Epithelial cell of prostate (primary cell): Measurements from ENCODE around the gene OPN5.

ENCODE experiments used
- DNase-seq: peaks from one replicate; pipeline ENCODE4 v3.0.0-alpha.2; 2011; ENCODE audit warnings: low read depth, low spot score
- H3K27ac ChIP-seq: fragments of 450-650 bp; 2 replicates; pipeline ENCODE4 v1.5.1; 2017; ENCODE audit warnings: mild to moderate bottlenecking

Gene OPN5

DNA sequence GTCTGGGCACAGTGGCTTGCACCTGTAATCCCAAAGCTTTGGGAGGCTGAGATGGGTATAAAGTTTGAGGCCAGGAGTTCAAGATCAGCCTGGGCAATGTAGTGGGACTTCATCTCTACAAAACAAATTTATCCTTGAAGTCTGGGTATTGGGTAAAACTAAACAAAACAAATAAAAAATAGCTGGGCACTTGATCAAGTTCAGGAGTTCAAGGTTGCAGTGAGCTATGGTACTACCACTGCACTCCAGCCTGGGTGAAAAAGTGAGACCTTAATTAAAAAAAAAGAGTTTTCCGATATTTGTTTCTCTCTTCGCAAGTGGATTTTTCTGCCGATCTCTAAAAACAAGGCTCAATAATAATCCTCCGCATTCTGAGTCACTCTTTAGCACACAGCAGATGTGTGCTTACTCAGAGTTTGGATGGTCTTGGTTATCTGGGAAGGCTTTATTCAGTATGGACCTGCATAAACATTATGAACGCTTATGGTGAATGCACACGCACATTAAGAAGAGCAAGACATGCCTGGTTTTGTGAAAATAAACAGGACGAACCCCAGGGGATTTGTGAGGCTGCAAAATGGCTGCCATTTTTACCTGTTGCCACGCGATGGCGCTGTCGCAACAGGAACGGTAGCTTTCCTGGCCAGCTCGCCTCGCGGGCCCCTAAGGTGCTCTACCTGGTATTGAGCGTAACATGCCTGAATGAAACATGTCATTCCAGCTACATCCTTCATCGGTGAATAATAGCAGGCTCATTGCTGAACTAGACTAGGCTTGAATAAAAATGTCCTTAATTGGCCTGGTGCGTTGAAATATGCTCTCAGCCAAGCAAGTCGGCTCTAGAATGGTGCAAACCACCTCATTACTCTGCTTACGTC, 6.0 kb downstream of the OPN5 start:
- DNase-seq = peak; percentile 98

DNA sequence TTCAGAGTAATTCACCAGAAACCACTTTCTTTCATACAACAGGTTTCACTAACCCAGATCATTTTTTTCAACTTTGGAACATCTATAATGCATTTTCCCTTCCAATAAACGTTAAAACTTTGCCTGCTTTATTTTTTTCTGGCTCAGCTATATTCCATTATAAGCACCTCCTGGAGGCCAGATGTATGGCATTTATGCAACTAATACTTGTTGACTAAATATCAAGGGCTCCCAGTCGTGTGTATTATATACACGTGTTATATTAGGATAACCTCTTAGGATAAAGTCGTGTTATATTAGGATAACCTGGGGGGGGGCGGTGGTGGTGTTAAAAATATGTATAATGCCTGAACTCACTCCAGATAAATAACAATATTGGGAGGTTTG, 6.7 kb downstream of the OPN5 start:
- DNase-seq = no peak
- H3K27ac ChIP-seq = peak overlapping the region; percentile 91

More for the DNA sequence above, 6.0 kb downstream of the OPN5 start:
- H3K27ac ChIP-seq = peak overlapping the region; percentile 91

DNA sequence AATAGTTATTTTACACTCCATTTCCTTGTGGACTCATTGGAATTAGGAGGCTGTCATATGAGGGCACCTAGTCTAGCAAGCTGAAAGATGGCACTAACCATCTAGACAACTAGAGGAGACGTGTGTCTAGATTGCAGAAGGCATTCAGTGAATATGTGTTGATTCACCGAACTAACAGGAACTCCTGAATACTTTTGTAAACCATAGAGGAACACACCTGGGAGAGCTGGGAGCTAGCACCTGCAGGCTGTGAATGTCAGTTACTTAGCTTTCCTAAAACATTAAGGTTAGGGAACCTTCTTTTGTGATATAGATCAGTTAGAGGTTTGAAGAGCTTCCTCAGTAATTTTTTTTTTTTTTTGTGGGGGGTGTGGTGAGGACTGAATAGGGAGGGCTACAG, 7.7 kb downstream of the OPN5 start:
- H3K27ac ChIP-seq = peak overlapping the region; percentile 91
- DNase-seq = no peak

DNA sequence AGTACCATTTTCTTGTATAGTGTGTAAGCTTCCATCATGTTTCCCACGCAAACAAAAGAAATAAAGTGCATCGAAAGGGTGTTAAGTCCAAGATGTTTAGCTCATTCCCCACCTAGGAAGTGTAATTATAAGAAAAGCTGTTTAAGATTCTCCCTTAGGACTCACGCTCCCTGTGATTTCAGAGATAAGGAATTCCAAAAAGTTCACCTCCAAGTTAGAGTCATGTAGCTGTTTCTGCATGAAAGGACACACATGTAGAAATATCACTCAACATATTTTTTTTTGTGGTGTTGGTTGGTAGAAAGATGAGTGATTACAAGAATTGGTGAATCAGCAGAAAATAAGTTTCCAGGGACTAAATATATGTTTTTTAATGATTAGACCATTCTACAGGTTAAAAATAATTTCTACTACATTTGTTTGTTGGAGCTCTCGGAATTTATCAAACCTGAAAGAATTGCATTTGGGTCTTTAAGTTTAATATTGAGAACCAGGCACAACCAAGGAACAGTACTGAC, 10.4 kb downstream of the OPN5 start:
- H3K27ac ChIP-seq = no peak overlapping the region
- no peak for DNase-seq

DNA sequence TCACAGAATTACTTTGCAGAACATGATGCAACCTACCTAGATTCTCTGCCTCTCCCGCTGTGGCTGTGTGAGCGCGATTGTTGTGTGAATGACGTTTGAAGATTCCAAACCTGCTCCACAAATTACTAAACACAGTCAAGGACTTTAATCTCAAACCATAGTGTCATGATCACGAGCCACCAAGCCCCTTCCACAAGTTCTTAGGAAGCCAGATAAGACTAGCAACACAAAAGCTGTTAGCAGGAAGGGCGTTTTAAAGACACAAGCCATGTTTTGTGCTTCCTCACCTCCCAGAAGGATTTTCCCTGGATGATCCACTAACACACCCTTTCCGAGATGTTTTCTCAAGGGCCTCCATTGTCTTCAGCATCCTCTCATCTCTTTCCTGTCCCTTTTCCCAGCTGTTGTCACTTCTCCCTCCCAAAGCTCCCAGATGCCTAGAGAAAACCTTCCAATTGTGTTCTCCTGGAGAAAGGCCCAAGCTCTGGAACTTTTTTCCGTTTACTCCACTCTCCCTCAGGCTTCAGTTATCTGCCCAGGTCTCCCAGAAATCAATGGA, 12.8 kb downstream of the OPN5 start:
- no peak overlapping the region for H3K27ac ChIP-seq
- DNase-seq = no peak

DNA sequence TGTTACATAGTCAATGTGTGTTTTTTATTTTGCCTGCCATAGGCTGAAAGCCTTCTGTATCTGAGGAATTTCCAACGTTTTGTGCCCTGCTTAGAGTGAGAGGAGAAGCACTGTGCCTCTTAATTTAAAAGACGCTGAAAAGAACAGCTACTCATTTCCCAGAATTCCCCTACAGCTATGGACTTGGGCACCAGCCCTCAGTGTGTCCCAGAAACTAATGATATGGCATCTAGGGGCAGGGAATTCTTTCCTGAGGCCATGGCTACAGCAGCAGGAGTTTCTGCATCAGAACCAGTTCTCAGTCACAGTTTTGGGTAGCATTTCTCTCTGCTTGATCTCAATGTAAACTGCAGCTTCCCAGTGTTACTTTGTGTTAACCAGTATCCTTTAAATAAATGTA, 20.2 kb downstream of the OPN5 start:
- H3K27ac ChIP-seq = no peak overlapping the region

DNA sequence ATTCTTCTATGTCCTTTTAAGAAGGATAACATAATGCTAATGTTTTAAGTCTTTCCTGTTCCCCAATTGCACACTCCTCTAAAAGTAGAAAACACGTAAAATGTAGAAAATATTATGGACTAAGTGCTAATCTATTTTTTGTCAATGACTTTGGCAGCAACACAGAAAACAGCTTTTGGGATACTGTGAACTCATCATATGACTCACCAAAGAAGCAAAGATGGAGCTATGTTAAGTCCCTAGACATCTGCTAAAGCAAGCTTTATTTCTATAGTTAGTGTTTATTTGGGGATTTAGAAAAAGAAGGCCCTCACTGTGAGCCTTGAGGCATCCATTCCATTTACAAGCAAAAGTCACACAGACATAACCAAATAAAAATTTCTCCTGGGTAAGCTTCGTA, 23.0 kb downstream of the OPN5 start:
- no peak for DNase-seq
- H3K27ac ChIP-seq = no peak overlapping the region

More for the DNA sequence above, 20.2 kb downstream of the OPN5 start:
- DNase-seq = no peak

DNA sequence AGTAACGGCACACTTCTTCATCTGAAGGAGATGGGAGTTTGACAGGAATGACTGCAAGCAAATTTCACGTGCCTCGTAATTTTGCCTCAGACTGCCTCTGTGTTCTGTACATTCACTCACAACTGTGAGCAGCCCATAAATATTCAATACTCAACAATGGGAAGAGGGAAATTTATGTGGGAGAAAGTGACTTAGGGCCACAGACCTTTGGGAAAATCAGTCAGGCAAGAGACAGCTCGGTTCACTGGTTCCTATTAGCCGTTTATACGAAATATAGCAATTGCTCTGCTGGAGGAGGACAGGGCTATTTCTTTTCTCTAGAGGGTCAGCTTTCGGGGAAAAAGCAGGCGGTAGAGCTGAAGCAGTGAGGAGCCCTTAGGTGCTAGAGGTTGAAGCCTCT, 28.0 kb downstream of the OPN5 start:
- no peak for DNase-seq
- no peak overlapping the region for H3K27ac ChIP-seq

DNA sequence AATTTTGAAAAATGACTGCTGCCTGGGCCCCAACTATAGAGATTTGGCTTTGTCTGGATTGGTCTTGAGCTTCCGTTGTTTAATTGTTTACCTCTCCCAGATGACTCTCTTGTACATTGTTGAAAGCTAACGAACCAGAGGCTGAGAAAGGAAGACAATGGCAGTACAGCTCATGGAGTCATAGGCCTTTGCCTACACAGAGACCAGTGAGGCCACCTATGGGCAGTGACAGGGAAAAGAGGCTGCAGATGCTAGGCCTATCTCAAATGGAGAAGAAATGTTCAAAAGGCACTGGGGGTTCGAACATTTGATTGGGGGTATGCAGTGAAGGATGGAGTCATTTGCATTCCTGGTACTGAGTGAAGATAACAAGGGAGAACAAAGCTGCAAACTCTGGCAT, 29.1 kb downstream of the OPN5 start:
- no peak for DNase-seq

DNA sequence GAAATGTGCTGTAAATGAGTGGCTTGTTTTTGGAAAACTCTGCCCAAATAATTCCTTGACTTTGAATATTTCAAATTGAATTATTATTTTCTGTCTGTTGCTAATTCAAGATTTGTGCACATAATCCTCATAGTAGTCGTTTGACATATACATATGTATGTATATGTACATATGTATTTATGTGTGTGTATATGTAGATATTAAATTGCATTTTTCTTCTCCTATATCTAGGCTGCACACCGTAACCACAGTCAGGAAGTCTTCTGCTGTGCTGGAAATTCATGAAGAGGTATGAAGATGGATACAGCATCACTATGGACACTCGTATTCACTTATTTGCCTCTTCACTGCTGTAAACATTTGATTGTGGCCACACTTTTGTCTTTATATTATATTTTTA, 29.6 kb downstream of the OPN5 start:
- DNase-seq = no peak
- H3K27ac ChIP-seq = no peak overlapping the region

More for the DNA sequence above, 29.1 kb downstream of the OPN5 start:
- H3K27ac ChIP-seq = no peak overlapping the region

DNA sequence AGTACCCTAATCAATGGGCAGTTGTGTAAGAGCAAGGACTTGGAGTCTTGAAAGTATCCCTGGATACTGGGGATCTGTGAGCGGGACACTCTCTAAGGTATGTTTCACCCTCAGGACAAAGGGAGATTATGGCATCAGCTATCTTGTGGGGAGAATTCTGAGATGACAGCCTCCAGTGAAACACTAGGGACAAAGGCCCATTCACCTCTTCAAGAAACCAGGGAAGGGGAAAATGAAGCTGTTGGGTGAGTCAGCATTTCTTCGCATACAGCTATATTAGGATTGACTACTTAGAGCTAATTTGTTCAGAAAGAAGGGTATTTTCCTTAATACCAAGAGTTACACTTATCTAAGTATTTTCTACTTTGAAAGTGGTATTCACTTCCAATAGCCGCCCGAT, 35.9 kb downstream of the OPN5 start:
- no peak overlapping the region for H3K27ac ChIP-seq
- DNase-seq = no peak

DNA sequence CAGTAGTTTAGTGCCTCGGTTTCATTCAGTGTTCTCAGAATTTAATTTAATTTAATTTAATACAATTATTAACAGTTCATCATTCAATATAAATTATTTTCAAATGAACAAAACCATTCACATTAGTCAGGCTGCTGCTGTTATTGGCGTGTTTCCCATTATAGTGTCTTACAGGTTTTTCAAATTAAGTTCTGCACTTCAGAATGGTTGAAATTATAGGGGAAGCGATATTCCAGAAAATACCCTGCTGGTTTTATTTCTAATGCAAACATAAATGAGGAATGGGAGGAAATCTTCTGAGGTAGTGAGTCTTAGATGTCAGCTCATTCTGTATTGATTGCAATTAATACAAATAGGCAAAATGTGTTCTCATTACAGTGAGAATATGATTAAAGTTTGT, 37.6 kb downstream of the OPN5 start:
- H3K27ac ChIP-seq = no peak overlapping the region
- DNase-seq = no peak

DNA sequence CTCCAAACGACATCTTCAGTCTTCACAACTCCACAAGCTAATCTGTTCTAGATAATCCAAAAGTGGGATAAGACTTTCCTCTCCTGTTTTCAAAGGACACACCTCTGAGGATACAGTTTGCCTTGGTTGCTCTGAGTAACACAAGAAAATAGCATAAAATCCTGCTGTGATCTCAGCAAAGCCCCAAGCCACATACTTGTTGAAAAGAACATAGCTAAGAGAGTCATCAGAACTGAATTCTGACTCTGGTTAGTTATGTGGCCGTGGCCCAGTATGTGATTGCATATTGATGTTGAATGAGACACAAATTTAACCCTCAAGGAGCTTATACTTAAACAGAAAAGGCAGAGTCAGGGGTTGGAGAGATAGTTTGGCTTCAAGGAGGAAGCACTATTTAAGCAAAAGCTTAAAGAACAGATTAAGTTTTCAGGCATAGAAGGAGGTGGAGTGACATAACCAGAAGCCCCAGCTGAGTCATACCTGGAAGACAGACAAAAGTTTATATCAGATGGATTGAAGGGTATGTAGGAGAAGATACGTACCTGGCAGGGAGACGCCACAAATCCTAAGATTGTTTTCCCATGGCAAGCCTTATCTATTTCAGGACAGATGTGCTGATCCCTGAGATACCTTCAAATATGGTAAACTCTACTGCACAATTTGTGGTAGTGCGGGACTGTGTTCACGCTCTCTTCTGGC, 41.2 kb downstream of the OPN5 start:
- no peak overlapping the region for H3K27ac ChIP-seq

DNA sequence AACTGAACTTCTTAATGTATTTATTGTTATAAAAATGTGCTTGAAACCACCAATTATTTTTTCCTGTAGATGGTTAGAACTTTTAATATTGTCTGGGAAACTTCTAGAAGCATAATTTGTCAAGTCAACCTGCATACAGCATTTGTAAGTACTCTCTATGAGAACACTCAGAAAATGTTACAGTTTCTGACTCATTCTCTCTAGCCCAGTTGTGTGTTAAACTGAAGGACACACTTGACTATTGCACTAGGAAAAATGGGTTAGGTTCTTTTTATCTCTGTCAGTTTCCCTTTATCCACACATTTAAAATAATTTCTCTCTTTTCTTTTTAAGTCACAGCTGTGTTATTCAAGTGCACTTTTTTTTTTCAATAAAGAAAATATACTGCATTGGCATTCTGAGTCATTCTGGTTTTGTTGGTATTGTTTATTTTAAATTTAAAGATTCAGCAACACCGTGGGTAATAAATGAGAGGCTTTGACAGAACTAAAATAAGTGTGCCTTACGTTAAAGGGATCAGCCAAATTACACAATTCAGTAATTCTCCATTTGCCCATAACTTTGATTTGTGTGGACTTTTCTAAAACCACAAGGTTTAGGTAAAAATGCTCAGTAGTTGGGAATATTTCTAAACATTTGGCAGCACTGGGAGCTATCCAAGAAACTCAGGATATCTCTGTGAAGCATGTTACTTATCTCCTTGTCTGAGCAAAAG, 50.7 kb downstream of the OPN5 start:
- H3K27ac ChIP-seq = no peak overlapping the region
- DNase-seq = no peak

More for the DNA sequence above, 41.2 kb downstream of the OPN5 start:
- DNase-seq = no peak

DNA sequence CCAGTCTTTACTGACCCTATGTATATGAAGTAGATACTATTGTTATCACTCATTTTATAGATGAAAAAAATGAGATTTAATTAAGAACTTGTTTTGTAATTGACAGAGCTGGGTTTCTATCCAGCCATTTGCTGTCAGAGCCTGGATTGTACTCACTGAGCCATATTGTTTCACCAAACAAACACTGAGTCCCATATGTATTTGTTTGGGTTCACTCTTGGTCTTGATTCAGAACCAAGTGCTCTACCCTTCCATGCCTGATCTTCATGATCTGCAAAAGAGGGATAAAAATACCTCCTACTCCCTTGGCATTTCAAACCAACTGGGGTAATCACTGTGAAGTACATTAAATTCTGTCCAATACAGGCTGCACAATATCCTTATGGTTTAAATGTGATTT, 52.4 kb downstream of the OPN5 start:
- H3K27ac ChIP-seq = no peak overlapping the region
- DNase-seq = no peak

DNA sequence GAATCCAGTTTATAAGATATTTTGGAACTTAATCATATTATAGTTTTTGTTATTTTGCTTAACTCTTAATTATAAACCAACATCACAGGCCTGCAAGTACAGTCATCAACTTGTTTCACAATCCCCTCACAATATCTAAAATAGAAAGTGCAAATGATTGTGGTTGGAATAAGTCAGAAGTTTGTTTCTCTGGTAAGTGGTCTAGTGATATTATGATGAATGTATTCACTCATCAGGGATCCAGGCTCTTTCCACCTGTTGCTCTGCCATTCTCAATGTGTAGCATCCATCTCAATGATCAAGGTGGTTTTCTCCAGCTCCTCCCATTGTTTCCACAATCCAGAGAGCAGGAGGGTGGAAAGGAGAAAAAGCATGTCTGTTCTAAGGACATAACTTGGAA, 54.2 kb downstream of the OPN5 start:
- DNase-seq = no peak
- no peak overlapping the region for H3K27ac ChIP-seq

DNA sequence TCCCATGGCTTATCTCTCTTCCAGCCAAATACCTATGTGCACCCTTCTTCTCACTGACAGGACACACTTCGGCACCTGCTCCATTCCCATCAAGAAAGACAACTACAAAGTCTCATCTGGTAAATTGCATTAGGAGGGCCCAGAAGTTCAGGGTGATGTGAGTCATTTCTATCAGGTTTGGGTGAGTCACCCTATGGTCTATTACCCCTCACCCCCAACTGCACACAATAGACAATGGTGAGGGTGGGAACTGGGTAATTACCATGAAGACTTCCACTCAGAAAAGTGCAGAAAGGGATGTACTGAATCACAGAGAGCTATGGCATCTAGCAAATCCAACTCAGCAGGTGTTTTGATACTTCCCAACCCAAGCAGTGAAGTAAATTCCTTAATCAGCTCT, 54.8 kb downstream of the OPN5 start:
- no peak for DNase-seq
- no peak overlapping the region for H3K27ac ChIP-seq

DNA sequence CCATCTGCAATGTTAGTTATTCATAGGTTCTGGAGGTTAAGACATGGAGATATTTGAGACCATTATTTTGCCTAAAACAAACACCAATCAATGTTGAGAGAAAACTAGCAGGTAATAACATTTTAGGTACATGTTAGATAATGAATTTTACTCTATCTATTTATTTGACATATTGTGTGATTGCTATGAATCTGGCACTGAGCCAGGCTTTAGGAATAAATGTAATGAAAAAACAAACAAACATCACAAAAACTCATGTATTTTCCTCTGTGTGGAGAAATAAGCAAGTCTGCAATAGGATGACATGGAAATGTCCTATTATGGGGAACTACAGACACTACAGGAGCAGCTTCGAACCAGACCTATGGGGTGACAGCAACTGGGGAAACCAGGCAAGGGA, 57.8 kb downstream of the OPN5 start:
- no peak overlapping the region for H3K27ac ChIP-seq
- DNase-seq = no peak

DNA sequence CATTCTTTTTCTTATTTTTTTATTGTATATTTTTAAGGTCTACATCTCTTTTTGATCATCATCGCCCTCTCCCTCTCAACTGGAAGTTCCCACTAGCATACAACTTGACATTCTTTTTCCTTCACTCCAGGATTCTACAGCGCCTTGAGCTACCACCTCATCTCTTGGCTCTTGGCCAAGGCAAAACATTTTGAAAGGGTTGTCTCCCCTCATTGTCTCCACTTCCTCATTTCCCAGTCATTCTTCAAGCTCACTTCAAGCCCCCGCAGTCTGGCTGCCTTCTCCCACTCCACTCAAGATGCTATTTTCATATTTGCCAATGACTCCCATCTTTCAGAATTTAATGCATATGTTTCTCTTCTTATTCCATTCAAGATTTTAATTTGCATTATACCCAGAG, 63.0 kb downstream of the OPN5 start:
- no peak for DNase-seq
- no peak overlapping the region for H3K27ac ChIP-seq

DNA sequence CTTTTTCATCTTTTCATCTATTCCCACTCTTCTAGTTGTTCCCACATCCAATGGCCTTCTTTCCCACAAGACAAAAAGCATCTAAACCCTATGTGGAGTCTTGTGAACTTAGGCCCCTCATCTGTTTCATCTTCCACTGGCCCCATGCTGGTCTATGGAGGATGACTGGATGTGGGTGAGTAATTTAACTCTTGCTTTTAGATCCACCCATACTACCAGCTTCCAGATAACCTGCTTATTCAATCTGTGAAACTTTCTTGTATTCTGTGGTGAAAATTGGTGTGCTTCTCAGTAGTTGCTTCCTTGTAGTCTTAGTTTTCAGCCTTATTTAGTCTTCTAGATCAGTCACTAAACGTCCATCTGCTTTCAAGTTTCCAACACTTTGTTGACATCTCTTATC, 64.9 kb downstream of the OPN5 start:
- no peak overlapping the region for H3K27ac ChIP-seq
- no peak for DNase-seq

DNA sequence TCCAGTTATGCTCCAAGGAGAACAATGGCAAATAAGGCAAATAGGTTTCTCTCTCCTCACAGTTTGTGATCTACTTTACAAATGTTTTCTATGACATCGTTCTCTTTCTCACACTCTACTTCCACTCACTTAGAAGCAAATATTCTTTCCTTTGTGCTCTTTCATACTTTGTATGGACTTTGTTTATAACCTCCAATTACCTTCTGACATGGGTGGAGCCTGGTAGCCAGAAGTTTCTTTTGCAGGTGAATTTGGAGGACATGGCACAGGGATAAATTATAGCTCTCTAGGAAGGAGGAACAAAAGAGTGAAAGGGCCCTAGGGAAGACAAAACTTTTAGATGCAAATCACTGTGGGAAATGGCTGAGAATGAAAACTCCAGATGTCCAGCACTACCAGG, 69.3 kb downstream of the OPN5 start:
- no peak overlapping the region for H3K27ac ChIP-seq
- no peak for DNase-seq
